OCI-LY3 (cell line): ENCODE results near the gene PREX1.

Source experiments
- H2AFZ ChIP-seq: fragments of 200-600, 300-600 bp; shearing (Covaris generic); 2 replicates; pipeline ENCODE4 v1.6.0; 2014; ENCODE audit warnings: antibody characterized with exemption, low read depth, low read length
- H3K27ac ChIP-seq: fragments of 200-600, 300-600 bp; sonication (generic); 2 replicates; pipeline ENCODE4 v1.5.1; 2014; ENCODE audit warnings: mild to moderate bottlenecking, low read length, moderate library complexity, mixed read lengths
- H3K27me3 ChIP-seq: fragments of 200-600, 300-600 bp; sonication (generic); 2 replicates; pipeline ENCODE4 v1.6.1; 2014; ENCODE audit warnings: low read depth, low read length, mixed read lengths
- H3K36me3 ChIP-seq: fragments of 200-600, 300-600 bp; sonication (generic); replicated peaks from 2 replicates; pipeline ENCODE3; 2014; ENCODE audit warnings: low read depth, low read length, mixed read lengths
- H3K4me1 ChIP-seq: fragments of 300-600, 200-600 bp; sonication (generic); 2 replicates; pipeline ENCODE4 v1.6.1; 2014; ENCODE audit warnings: low read length, mixed read lengths
- H3K4me2 ChIP-seq: fragments of 200-600, 300-600 bp; sonication (generic); 2 replicates; pipeline ENCODE4 v1.6.1; 2014; ENCODE audit warnings: low read length, mixed read lengths
- H3K4me3 ChIP-seq: fragments of 300-600, 200-600 bp; sonication (generic); 2 replicates; pipeline ENCODE4 v1.5.1; 2014; ENCODE audit warnings: antibody characterized with exemption, mild to moderate bottlenecking, low read length, moderate library complexity
- H3K79me2 ChIP-seq: fragments of 300-600, 200-600 bp; shearing (Covaris generic); 2 replicates; pipeline ENCODE4 v1.6.1; 2014; ENCODE audit warnings: mild to moderate bottlenecking, low read length, mixed read lengths
- H3K9ac ChIP-seq: fragments of 300-600, 200-600 bp; shearing (Covaris generic); 2 replicates; pipeline ENCODE4 v1.6.0; 2014; ENCODE audit warnings: mild to moderate bottlenecking, low read length, moderate library complexity
- H3K9me3 ChIP-seq: fragments of 200-600, 300-600 bp; shearing (Covaris generic); 2 replicates; pipeline ENCODE4 v1.6.1; 2014; ENCODE audit warnings: low read length, mixed read lengths; ENCODE audit not compliant: insufficient read depth
- H4K20me1 ChIP-seq: fragments of 200-600, 300-600 bp; sonication (generic); 2 replicates; pipeline ENCODE4 v1.6.1; 2016; ENCODE audit warnings: low read length, mixed read lengths; ENCODE audit not compliant: insufficient read depth
- EZH2phosphoT487 ChIP-seq: fragments of 200-600 bp; shearing (Covaris generic); IDR thresholded peaks from 2 replicates; pipeline ENCODE4 v1.6.1; 2018; ENCODE audit warnings: antibody characterized with exemption, mixed run types, low read depth
- TF ChIP-seq, protein P1 (sequence below): fragments of 200-600, 300-600 bp; sonication (generic); IDR thresholded peaks from 2 replicates; pipeline ENCODE4 v1.5.1; 2014; ENCODE audit warnings: antibody characterized with exemption, low read length, low read depth

PREX1 gene

GRCh38 chr20:48631114-48632016, 196.4 kb downstream of the PREX1 start:
- H3K27me3 ChIP-seq = no peaks in the 10 kb centered on the region
- H4K20me1 ChIP-seq = no peaks in the 10 kb centered on the region
- H2AFZ ChIP-seq = no peak overlapping the region
- H3K9ac ChIP-seq = no peak overlapping the region
- TF ChIP-seq EZH2phosphoT487 = no peak
- TF ChIP-seq, protein P1, sequence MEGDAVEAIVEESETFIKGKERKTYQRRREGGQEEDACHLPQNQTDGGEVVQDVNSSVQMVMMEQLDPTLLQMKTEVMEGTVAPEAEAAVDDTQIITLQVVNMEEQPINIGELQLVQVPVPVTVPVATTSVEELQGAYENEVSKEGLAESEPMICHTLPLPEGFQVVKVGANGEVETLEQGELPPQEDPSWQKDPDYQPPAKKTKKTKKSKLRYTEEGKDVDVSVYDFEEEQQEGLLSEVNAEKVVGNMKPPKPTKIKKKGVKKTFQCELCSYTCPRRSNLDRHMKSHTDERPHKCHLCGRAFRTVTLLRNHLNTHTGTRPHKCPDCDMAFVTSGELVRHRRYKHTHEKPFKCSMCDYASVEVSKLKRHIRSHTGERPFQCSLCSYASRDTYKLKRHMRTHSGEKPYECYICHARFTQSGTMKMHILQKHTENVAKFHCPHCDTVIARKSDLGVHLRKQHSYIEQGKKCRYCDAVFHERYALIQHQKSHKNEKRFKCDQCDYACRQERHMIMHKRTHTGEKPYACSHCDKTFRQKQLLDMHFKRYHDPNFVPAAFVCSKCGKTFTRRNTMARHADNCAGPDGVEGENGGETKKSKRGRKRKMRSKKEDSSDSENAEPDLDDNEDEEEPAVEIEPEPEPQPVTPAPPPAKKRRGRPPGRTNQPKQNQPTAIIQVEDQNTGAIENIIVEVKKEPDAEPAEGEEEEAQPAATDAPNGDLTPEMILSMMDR = no peak
- H3K27ac ChIP-seq = no peak overlapping the region
- no peaks in the 10 kb centered on the region for H3K36me3 ChIP-seq
- H3K4me1 ChIP-seq = 0 out of 2 replicates have a peak, but pooled peaks cover 4% of the 10 kb centered on the region
- no peak overlapping the region for H3K4me3 ChIP-seq
- no peaks in the 10 kb centered on the region for H3K79me2 ChIP-seq
- H3K9me3 ChIP-seq = no peaks in the 10 kb centered on the region
- 0 out of 2 replicates have a peak overlapping the region, but pooled peaks have one; percentile 10 for H3K4me2 ChIP-seq

GRCh38 chr20:48630342-48631075, 197.3 kb downstream of the PREX1 start:
- Histone ChIP-seq H3K4me2 (0 out of 2 replicates have a peak overlapping the region, but pooled peaks have one; percentile 10), H4K20me1 (no peaks in the 10 kb centered on the region), H3K4me1 (0 out of 2 replicates have a peak, but pooled peaks cover 4% of the 10 kb centered on the region), H3K4me3 (no peak overlapping the region), H3K27ac (no peak overlapping the region), H2AFZ (no peak overlapping the region), H3K36me3 (no peaks in the 10 kb centered on the region), H3K9me3 (no peaks in the 10 kb centered on the region), H3K79me2 (no peaks in the 10 kb centered on the region), H3K27me3 (no peaks in the 10 kb centered on the region), H3K9ac (no peak overlapping the region)
- TF ChIP-seq, protein P1 = no peak
- TF ChIP-seq EZH2phosphoT487 = no peak

GRCh38 chr20:48629960-48630315, 197.9 kb downstream of the PREX1 start:
- Histone ChIP-seq H3K79me2 (no peaks in the 10 kb centered on the region), H3K4me2 (no peak overlapping the region), H3K27ac (no peak overlapping the region), H3K4me3 (no peak overlapping the region), H3K36me3 (no peaks in the 10 kb centered on the region), H3K9ac (no peak overlapping the region), H4K20me1 (no peaks in the 10 kb centered on the region), H2AFZ (no peak overlapping the region), H3K9me3 (no peaks in the 10 kb centered on the region), H3K4me1 (0 out of 2 replicates have a peak, but pooled peaks cover 4% of the 10 kb centered on the region), H3K27me3 (no peaks in the 10 kb centered on the region)
- TF ChIP-seq, protein P1 = no peak
- TF ChIP-seq EZH2phosphoT487 = no peak
